NOMO-1 treated with DMSO at 0.1 percent for 48 hours (cell line): ENCODE data around the gene PODXL2.
A peak's percentile ranks its signal among the peaks of the same experiment; 100 is the strongest.

Experiments used
- DNase-seq: peaks from one replicate; lab custom pipeline; 2025; ENCODE audit not compliant: unreplicated experiment; lab: John Stamatoyannopoulos, UW

PODXL2 gene

DNA sequence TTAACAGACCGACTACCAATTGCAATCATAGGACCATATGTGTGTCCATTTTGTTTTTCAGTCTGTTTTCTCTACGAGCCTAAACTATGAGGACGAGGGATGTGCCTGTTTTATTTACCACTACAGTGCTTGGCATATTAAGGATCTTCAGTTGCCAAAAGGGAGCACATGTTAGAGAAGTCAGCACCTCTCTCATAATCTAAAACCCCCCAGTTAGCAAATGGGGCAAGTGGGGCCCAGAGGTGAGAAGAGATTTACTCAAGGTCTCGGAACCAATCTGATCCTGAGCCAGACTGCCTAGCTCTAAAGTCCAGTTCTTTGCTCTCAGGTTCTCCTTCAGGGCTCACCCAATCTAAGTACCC is 578 bp upstream of the PODXL2 start:
- DNase-seq = no peak

DNA sequence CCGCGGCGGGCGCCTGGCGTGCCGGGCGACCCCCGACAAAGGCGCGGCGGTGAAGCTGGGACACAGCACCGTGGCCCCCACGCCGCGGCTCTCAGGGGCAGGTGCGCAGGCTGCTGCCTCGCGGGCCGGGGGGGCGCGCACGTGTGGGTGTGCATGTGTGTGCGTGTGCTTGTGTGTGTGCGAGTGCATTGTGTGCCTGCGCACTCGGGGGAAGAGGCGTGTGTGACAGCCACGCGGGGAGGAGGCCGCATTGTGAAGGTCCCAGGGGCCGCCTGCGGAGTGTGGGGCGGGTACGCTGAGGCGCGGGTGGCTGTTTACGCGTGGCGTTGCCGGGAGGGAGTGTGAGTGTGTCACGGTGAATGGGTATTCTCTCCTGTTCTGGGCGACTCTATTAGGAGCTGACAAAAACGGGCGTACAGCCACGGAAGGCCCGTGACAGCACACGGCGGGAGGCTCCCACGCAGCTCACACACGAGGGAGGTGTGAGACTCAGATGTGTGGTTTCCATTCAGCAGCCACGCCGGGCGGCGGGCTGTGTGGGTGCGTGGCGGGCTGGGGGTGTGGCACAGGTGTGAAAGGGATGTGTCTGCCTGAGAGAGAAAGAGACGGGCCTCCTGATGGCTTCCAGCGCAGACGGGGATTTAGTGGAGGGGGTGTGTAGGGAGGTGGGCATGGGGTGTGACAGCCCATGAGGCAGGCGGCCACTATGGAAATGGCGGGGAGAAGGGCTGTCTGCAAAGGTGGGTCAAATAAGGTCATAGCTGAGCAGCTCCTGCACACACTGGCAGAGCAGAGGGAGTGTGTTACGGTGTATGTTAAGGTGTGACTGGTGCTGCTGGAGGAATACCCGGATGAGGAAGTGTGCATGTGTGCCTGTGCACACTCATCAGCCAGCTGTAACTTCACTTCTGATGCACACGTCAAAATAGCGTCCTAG is 750 bp downstream of the PODXL2 start:
- peak; percentile 62 for DNase-seq

DNA sequence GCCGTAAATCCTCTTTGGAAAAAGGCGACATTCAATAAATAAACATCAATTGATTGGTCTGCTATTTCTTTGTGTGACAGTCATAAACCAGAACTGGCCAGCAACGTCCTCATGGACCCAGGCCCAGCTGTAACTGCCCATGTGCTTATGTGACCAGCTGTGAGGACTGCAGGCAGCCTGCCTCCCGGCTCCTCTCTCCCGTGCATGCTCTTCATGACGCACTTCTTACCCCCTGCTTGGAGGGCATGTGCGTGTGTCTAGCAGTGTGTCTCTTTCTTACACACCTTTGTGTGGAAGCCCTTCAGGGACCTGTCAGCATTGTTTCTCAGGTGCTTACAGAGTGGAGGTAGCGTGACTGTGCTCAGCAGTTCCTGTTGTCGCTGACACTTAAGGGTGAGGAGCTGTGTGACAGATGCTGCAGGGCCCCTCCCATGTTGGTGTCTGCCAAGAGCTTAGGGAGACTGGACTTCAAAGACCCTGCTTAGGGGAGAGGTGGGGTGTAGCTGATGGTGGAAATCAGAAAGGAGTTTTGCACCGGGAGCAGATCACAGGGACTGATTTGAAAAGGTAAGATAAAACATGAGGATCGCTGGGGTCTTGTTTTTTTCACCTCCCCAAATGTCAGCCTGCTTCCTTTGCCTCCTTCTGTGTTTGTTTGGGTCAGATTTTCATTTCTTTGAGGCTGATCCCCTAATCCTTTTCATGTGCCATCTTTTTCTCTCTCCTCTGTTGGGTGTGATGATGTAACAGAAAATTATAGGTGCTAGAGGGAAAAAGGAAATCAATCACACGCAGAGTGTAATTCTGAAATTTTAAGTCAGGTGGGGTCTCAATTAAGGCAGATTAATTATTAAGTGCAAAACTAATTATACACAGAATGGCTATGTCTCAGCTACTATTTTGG is 2.1 kb downstream of the PODXL2 start:
- DNase-seq = no peak

DNA sequence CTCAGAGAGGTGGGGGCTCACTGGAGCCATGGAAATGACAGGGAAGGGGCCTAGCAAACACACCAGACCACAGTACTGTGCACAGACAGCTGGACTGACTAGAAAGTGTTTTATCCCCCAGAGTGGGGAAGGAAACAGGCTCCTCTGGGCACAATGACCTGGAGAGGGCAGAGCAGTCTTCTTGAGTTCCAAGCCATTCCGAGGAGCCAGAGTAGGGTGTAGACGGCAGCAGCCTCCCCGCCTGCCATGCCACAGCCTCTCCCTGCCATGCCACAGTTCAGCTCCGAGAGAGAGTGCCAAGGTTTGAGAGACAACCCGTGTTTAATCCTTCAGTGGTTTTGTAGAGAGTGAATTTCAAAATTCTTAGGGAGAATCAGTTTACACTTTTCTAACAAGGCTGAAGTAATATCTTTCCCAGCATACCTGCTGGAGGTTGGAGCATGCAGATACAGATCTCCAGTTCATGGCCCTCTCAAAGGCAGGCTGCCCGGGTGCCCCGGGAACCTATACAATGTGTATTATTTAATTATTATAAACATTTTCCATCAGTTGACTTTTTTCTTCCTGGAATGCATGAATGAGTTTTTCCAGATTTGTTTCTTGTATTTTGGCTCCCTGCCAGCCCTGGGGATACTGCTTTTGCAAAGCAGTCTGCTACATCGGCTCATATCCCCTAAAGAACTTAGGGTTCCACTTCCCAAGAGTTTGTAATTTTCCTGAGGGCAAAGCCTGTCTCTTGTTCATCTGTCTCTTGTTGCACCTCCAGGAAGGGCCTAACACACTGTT is 3.2 kb downstream of the PODXL2 start:
- DNase-seq = no peak

DNA sequence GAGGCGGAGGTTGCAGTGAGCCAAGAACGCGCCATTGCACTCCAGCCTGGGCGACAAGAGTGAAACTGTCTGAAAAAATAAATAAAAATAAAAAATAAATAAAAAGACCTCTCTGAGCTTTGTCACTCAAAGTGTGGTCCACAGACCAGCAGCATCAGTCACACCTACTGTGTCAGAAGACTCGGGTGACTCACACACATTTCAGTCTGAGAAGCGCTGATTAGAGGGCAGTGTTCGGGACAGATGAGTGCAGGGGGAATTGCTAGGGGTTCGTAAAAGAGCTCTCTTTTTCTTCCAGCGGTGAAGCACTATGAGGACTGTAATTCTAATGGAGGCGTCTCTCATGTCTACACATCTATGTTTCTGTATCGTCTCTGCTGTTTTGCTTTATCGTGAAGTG is 5.7 kb downstream of the PODXL2 start:
- DNase-seq = no peak

DNA sequence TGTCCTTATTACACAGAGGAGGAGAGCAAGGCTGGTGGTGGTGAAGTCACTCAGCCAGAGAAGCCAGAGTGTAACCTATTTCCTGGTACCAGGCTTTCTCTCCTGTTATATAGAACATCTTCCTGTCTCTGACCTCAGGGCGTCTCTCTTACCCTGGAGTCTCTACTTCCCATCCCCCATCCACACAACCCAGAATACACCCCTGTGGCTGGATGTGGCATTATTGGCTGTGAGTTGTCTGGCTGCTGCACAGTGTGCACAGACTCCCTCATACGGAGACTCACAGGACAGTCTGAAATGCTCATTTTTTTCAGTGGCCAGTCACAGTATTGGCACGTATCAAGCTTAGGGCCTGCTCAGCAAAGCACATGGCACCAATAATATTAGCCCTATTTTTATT is 8.6 kb downstream of the PODXL2 start:
- peak; percentile 76 for DNase-seq

DNA sequence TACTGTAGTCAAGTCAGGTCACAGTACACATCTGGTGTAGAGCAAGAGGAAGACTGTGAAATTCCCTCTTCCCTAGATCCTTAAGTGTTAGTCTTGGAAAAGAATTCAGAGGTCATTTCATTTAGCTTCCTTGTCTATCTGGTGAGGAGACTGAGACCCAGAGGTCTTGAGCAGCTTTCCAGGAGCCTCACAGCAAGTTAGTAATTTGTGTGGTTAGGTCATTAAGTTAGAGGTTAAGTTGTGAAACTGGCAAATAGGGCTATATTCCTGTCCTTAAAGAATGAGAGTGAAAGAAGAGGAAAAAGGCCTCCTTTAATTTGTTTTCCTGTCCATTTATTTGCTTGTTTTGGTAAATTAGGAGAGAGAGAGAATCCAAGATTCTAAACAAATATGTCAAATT is 9.0 kb downstream of the PODXL2 start:
- peak; percentile 79 for DNase-seq

DNA sequence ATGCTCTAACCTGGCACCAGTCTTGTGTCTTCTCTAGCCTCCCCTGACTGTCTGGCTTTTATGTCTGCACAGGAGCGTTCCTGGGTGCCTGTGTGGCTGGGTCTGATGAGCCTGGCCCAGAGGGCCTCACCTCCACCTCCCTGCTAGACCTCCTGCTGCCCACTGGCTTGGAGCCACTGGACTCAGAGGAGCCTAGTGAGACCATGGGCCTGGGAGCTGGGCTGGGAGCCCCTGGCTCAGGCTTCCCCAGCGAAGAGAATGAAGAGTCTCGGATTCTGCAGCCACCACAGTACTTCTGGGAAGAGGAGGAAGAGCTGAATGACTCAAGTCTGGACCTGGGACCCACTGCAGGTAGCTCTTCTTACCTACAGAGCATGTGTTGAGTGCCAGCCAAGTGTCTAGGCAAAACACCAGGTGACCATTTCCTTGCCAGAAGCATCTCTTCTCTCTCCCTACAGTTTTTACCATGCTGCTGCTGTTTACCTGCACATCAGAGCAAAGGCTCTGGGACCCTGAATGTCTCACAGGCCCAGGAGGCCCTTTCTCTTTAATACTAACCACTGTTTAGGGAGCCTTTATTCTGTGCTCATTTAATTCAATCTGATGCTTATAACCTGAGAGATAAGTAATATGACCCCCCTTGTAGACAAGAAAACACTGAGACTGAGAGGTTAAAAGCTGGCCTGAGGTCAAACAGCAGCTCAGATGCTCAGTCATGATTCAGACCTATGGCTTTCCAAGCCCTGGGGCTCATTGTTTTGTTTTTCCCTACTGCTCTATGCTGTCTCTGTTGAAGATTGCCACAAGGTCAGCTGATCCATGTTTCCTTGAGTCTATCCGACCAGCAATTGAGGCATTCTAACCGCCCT is 10.4 kb downstream of the PODXL2 start:
- DNase-seq = no peak

DNA sequence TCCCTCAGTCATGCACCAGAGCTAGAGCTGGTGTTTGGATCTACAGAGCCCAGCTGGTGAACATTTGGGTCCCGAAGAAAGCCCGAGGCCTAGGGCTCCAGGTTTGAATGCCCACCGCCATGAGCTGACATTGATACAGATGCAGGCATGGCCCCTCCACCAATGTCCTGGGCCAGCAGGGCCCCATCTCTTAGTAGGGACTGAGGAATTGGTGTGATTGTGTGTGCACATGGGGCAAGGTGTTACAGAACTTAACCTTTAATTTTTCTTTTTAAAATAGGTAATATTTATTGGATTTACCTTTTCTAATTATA is 11.0 kb downstream of the PODXL2 start:
- DNase-seq = no peak

DNA sequence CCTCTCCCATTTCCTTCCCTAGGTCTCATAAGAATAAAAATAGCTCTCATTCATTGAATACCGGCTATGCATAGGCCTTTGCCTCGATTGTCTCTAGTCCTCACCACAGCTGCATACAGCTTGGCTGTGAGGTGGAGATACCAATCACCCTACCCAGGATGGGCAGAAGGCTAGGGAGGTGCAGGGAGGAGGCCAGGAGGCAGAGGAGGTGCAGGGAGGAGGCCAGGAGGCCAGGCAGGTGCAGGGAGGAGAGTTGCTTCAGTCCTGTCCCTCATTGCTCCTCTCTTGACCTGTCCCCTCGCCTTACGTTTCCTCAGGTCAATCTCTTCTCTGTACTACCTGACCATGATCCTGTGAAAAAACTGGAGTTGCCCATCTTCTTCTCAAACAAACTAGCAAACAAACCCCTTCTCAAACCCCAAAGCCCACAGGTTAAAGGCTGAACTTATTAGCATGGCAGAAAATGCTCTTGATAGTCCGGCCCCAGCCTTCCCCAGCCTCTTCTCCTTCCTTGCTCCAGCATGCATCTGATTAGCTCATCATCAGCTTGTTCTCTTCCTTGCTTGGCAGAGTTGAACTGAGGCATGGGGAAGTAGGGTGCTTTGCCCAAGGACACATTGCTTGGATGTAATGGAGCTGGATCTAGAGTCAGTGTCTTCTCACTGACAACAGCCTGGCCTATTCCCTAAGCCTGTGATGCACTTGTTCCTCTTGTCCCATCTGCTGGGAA is 15.8 kb downstream of the PODXL2 start:
- no peak for DNase-seq

DNA sequence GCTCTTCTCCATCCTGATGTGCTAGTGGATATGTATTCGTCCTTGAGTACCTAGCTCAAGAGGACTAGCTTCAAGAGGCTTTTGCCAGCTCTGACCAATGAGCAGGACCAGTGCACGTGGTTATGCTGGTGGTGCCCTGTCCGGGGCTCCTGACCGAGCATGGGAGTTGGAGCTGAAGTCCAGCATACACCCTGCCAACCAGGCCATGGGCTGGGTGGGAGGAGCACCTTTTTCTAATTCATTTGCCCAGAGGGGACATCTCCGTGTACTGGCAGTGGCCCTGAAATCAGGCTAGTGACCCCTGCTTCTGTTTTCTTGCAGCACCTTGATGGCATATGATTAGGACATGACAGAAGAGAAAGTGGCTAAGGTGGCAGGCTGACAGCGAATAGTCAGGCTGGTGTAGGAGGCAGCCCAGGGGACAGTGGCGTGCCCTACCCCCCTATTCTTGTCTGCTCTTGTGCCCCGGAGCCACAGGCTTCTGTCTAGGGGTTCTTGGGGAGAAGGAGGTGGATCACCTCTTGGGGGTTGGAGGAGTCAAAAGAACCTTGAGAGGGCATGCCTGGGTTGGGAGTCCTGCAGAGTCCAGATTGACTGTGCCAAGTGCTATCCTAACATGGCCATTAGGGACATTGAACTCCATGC is 16.5 kb downstream of the PODXL2 start:
- no peak for DNase-seq

DNA sequence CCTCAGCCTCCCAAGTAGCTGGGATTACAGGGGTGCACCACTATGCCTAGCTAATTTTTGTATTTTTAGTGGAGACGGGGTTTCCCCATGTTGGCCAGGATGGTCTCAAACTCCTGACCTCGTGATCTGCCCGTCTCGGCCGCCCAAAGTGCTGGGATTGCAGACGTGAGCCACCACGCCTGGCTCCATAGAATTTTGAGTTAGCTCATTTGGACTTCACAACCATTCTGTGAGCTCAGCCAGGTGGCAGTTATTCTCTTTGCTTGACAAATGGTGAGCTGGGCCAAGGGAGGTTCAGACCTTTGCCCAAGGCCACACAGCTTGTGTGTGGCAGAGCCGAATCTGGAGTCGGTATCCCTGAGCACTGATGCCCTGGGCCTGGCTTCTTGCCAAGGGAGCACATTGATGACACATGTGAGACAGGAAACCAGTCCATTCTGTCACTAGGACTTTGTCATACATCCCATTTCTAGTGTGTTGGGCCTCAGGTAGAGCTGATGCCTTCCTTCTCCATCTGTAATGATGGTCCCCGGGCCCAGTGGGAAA is 17.6 kb downstream of the PODXL2 start:
- DNase-seq = no peak

DNA sequence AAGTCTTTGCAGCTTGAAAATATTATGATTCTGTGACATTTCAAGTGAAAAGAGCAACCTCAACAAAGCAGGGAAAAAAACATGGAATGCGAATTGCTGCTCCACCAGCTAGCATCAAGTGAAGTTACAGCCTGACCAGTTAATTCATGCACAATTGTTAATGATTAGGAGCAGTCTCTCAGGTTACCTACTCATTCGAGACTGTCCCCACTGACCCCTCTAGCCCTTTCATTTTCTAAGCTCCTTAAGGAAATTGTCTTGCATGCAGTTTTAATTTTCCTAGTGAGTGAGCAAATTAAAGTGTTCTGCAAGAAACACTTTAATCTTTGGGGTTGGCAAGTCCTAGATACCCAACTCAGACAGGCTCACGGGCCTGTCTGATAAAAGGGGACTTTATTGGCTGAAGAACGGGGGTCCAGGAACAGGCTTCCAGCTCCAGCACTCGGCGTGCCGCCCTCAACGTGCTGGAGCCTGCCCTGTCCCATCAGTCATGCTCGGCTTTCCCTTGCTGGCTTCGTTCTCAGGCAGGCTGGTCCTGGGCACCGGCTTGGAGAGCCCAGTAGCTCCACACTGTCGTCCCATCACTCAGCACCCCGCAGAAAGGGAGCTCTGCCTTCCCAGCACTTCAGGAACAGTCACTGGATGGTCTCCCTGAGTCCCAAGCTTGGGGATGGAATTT is 18.3 kb downstream of the PODXL2 start:
- no peak for DNase-seq

DNA sequence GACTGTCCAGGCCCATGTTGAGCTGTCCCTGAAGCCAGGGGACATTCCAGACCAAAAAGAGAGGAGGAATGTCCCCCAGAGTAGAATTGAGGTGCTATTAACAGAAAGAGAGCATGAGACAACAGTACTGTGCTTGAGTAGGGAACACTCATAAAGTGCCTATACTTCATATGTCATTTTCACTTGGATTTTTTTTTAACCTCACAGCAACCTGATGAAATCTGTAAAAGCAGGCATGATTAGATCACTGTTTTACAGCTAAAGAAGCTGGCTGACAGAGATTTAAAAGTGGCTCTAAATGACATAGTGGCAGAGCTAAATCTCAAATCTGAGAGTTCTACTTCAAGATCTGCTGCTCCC is 18.8 kb downstream of the PODXL2 start:
- no peak for DNase-seq

DNA sequence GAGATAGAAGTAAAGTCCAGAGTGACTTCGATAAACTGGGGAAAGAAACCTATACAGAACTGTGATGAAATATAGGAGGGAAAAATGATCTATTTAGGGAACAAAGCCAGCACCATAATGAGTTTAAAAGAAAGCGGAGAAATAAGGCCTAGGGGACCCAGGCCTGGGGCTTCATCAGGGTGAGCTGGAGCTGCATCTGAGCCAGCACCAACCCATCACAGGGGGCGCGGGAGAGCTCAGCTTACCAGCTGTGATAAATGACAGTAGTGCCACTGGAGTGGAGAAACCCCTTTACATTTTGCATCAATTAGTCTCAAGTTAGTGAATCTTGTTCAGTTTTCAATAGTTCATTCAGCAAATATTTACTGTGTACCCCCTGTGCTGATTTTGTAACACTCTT is 21.3 kb downstream of the PODXL2 start:
- no peak for DNase-seq

DNA sequence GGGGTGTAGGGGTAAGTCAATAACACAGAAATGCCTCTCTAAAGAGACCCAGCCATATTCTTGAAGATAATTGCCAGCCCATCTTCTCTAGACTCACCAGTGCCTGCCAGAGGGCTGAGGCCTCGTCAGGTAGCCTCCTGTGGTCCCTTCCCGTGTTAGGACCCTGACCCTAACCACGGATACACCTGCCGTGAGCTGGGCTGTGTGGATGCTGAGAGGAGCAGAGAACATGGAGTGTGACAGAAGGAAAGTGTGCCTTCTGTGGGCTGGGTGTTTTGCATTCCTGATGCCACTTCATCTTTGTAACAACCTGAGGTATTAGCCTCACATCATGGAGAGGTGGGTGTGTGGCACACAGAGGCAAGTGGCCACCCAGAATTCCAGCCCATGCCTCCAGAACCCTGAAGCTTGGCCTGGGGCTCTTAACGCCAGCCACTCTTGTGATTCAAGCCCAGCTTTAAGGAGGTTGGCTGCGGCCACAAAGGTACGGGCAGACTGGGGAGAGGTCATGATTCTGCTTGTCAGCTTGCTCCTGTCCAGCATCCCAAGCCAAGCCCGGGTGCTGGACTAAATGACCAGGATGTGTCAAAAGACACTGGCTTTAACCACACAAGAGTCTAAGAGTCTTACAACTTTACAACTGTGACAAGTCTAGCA is 22.7 kb downstream of the PODXL2 start:
- DNase-seq = no peak

DNA sequence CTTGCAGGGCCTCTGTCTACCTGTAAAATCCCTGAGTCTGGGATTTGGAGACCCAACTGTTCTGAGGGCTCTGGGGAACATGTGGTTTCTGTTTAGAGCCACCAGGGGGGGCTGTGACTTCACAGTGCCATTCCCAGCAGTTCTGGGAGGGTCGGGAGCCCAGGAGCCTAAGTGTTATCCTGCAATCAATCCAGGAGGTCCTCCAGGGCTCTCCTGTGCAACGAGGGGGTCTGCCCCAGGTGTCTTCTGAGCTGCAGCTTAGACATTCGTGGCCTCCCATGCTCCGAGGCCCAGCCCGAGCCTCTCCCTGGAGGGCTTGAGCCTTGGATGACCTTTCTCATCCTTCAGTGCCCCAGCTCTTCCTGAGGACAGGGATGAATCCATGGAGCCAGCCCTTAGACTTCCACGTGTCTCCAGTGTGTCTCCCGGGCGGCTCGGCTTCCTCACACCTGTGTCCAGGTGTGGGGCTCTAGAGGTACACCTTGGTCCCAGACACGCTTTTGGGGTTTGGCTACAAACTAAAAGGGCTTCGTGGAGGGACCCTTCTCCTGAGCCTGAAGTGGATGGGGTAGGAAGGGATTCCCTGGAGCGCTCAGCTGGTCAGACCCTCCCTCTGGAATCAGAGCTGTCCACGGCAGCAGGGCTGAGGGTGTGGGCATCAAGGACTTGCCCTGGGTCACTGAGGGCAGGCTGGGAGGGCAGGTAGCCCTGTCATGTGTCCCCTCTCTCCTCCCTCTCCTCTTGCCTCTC is 23.4 kb downstream of the PODXL2 start:
- DNase-seq = peak; percentile 46
